HG03575 (cell line): Measurements from ENCODE around the gene NEK1.

Source experiments
- ATAC-seq: cut with Tn5 transposase; IDR thresholded peaks from one replicate; pipeline ENCODE4 v1.9.1; 2021; ENCODE audit not compliant: unreplicated experiment, insufficient number of reproducible peaks, low FRiP score; ENCODE audit errors: extremely low read depth

The NEK1 gene

DNA sequence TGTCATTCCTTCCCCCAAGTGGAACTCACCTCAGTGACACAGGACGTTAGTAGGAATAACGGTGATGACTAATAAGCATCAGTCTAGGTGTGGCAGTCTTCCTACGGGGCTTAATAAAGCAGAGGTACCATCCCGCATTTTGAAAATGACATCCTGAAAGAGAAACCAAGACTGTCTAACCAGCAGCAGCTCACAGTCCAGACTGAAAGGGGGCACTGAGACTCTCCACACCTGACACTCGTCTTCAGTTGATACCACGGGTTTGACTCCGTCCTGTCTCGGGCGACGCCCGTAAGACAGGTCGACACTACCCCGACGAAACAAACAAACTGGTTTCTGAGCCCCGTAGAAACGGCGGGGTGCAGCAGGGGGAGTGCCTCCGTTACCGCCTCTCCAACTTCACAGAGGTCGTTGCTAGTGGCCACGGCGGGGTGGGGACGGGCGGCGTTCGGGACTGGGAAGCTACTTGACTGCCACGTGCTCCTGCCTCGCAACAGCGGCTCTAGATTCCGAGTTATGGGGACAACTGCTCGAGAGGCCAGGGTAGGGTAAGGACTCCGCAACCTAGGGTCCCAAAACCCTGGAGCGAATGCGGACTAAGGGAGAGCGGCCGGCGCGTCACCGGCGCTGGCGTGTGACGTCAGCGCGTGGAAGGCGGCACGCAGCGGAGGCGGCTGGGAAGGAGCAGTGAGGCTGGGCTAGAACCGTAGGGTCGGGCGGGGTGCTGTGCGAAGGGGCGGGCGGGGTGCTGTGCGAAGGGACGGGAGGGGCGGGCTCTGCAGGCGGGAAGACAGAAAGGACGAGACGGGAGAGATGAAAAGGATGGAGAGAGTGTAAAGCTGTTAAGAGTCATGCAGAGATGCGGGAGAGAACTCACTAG lies at the start of gene NEK1:
TSS of gene NEK1 (minus strand) at position 593 of the 880 bp plus-strand sequence. CDS start 9,953 bp downstream, outside the sequence.
- peak; percentile 62 for ATAC-seq

DNA sequence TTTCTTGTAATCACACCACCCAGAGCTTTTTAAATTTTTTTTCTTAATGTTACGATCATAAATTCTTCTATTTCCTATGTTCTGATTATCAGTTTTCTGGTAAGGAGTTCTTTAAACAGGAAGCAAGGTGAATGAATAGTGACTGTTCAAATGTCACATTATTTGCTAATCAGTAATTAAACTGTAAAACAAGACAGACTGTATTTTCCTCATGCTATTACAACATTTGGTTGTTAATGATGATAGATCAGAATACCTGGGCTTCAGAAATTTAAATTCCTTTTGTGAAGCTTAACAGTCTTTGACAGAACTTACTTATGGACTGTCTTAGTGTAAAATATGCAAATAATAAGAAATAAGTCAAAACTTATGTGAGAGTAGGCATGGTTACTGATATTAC lies 49.4 kb upstream of the NEK1 start:
- no peak for ATAC-seq

DNA sequence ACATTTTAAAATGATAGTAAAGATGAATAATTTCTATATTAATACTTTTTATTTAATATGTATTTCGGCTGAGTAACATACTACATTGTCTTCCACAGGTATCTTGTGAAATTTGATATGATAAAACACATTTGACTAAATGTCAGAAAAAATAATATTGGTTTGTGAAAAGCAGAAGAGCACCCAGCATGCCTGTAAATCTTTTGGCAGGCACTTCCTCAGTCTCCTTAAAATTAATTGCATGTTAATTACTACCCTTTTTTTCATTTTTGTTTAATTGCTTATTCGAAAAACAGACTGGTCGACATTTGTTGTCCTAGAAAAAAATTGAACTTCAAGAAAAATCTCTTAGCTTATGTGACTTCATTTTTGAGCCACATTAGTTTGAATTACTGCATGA lies 48.5 kb upstream of the NEK1 start:
- no peak for ATAC-seq

DNA sequence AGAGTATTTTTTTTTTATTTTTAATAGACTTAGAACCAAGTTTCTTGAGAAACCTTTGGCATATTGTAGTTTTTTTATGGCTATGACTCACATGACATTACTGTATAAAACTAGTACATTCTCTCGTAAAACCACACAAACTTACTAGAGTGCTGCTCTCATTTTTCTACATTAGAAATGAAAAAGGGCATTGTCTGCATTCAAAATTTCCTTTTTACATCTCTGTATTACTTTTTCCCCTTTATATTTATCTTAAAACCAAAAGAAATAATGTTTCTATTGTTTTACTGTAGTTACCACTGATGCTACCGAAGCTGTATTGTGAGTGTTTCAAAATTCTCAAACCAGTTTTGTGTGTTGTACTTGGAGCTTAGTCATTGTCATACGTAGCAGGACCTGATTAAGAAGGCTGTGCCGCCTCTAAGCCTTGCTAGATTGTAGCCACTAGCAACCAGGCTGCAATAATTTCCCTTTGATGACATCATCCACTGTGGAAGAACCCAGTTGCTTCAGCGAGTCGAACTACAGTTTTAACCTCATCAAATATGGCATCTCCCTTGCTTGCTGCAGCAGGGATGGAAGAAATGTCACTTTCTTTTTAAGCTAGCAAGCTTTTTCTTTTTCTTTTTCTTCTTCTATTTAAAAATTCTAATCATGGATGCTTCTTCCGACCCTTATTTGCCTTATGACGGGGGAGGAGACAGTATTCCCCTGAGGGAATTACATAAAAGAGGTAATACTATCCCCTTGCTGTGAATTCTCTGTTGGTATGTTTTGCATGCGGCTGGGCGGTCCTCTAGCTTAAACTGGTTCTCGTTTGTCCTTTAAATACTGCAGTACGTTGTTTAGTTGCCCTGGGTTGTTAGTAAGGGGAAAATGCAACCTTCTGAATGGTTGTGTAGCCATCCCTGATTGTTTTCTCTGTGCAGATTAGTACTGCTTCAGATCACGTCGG lies 47.6 kb upstream of the NEK1 start:
- peak; percentile 91 for ATAC-seq

GRCh38 chr4:169658975-169659715 lies 46.8 kb upstream of the NEK1 start:
- ATAC-seq, result no peak

GRCh38 chr4:169658196-169658595 lies 45.8 kb upstream of the NEK1 start:
- ATAC-seq, result no peak

DNA sequence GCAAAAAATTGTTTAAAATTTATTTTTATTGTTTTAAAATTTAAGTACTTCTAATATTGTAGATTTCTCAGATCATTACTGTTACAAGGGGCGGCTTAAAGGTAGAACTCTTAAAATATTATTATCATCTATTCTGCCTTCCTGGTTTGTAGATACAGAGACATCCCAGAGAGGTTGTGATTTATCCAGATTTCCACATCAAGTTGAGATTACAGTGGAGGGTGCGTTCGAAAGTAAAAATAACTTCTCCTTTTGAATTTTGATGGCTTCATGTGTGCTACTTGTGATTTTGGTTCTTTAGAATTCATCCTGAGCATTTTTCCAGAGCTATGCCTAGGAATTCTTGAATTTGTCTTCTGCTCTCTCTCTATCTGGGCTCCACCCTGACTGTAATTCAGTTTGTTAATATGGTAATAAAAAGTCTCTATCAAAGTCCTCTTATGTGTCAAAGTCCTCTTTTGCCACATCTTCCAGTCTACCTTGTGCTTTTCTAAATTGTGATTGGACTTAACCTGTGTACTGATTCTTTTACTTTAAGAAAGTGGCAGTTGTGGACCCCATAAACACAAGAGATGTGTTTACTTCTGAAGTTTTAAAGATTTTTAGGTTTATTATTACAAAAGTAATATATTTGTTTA lies 45.2 kb upstream of the NEK1 start:
- no peak for ATAC-seq

GRCh38 chr4:169655401-169655800 lies 43.0 kb upstream of the NEK1 start:
- no peak for ATAC-seq

GRCh38 chr4:169652535-169652934 lies 40.2 kb upstream of the NEK1 start:
- ATAC-seq, result no peak

DNA sequence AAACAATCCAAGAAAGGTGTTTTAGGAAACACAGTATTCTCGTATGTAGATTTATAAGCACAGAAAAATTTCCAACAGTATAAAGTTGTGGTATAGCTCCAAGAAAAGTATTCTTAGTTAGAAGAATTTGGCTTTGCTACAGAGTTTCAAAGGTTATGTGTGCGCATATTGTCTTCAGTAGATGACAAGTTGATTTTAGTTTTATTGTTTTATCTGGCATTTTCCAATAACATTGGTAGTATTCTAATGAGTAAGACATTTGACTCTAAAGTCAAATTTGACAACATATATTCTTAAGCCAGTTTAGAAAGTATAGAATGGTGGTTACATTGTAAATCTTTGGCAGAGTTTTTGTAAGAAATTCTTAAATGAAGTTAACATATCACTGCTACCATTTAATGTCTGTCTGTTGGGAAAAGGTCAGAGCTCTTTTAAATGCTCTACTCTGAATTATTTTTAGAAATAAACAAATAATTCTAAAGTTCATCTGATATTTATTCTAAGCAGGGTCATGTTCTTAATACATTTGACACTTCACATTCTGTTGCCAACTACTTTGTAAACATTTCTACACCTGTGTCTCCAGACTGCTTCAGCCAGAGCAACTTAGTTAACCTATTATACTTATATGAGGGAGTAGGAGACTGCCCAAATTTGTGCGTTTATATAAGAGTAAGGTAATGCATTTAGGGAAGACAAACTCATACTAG lies 38.0 kb upstream of the NEK1 start:
- no peak for ATAC-seq

- ATAC-seq, result no peak
Observed at GRCh38 chr4:169649545-169650226, 37.3 kb upstream of the NEK1 start.

DNA sequence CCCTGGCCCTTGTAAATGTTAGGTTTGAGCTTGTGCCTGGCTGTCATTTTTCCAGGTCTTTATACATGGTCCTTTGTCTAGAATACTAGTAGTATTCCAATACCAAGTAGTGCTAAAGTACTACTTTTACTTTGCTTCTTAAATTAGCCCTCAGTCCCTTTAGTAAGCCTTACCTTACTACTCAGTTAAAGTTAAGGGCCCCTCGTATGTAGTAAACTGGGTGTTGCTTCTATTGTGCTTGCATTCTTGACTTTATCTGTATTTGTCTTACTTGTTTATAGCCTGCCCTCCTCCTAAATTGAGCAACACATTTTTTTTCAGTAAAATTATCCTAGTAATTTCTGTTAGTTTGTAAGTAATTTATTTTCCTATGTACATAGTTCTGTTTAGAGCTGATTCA lies 33.2 kb upstream of the NEK1 start:
- no peak for ATAC-seq

GRCh38 chr4:169644802-169645201 lies 32.4 kb upstream of the NEK1 start:
- no peak for ATAC-seq

DNA sequence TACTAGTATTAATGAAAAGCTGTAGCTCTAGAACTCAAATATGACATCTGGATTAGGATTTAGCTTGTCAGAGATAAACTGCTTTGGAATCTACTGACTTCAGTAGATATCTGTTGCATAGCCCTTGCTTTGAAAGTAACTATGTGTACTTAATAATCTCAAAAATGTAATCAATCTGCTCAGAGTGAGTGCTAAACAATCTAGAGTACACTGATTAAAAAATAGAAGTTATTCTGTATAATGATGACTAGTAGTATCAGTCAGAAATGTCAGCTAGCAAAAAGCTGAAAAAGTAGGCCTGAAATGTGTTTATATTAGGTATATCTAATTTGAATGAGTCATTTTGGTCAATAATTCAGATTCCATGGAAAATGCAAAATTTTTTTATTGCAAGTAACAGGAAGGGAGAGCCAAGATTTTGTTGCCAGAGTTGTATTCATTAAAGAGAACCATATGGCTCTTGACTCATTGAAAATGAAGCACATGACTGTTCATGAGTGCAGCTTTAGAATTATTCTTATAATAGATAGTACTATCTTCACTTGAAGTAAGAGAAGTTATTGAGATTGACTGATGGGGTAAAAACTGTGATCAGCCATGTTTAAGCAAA lies 28.0 kb upstream of the NEK1 start:
- no peak for ATAC-seq

DNA sequence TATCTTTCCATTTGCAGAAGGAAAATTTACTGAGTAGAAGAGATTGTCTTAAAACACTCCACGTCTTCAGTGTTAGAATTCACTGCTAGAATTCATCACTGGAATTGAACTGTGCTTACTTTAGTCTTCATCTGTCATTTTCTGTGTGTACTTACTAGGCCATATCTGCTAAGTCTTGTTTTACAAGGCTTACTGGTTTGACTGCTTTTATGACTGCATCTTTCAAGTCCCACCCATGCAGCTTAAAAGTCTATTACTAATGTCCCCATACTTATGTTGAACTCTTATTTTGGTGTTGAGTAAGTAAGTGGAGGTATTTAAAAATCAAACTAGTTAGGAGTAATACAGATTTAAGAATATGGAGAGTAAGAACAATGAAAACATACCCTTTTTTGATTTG lies 22.6 kb upstream of the NEK1 start:
- no peak for ATAC-seq

DNA sequence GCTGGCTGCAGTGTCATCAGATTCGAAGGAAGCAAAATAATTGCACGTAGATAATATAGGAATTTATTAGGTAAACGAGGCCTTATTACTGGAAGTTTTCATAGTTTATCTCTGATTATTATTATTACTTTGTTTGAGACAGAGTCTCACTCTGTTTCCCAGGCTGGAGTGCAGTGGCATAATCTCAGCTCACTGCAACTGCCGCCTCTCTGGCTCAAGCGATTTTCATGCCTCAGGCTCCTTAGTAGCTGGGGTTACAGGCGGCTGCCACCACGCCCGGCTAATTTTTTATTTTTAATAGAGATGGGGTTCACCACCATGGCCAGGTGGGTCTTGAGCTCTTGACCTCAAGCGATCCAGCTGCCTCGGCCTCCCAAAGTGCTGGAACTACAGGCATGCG lies 20.5 kb upstream of the NEK1 start:
- ATAC-seq, result no peak

DNA sequence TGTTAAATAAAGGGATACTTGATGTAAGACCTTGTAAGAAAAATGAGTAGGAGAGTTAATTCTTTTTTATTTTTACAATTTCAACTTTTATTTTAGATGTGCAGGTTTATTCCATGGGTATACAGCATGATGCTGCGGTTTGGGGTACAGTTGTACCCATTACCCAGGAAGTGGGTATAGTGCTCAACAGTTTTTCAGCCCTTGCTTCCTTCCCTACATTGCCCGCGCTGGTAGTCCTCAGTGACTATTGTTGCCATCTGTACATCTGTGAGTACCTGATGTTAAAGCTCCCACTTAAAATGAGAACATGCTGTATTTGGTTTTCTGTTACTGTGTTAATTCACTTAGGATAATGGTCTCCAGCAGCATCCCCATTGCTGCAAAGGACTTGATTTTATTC lies 17.7 kb upstream of the NEK1 start:
- ATAC-seq, result no peak
